Endometrium (tissue), 2 donors: ENCODE data around the gene CPSF7.
"Not testable (repeated sequence)": the region's sequence is repeated elsewhere in the genome, so short reads cannot be mapped to it uniquely, and the experiment has no call there.

Source experiments
- FAIRE-seq: peaks from 2 replicates; lab custom pipeline; 2012; peaks lifted over from hg19 to GRCh38; lab: Jason Lieb, UNC
- donor health status: control.
- donor health status: control.

The CPSF7 gene

GRCh38 chr11:61429691-61430582 is at the start of gene CPSF7, which contains the start of gene SDHAF2:
Gene CPSF7 (minus strand): TSS chr11:61429975. CDS start chr11:61429235, 740 bp downstream.
Gene SDHAF2 (plus strand): TSS chr11:61430124. CDS start chr11:61430147, 23 bp downstream.
- no peak for FAIRE-seq

DNA sequence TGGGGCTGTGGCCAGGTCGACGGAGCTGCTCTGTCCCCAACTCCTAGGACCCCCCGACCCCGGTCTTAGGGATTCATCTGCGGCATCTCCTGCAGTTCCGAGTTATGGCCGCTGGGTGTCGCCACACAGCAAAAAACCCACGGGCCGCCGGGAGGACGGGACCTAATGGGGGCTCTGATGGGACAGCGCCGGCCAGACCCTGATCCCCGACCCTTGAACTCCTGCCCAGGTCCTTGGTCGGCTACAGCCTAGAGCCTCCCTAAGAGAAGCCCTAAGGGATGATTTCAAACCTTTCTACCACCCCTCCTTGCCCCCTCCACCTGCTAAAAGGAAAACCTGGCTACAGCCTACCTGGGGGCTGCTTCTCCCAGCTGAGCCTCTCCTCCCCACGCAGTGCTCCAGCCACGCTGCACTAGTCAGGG is 48.0 kb upstream of the CPSF7 start:
- no peak for FAIRE-seq

DNA sequence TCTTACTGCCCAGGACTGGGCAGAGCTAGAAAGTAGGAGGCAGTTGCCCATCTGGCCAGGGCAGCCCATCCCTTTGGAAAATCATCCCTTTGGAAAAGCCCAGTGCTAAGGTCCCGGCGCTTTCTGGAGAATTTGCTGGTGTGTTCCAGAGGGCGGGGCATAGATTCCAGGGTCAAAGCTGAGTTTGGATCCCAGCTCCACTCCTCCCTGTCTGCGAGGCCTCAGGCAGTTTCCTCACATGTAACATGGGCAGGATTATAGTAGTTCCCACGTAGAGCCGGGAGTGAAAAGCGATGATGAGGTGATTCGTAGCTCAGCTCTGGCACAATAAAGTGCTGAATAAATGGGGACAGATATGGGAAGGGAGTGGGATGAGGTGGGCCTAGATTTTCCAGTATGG is 47.4 kb upstream of the CPSF7 start:
- FAIRE-seq = no peak

DNA sequence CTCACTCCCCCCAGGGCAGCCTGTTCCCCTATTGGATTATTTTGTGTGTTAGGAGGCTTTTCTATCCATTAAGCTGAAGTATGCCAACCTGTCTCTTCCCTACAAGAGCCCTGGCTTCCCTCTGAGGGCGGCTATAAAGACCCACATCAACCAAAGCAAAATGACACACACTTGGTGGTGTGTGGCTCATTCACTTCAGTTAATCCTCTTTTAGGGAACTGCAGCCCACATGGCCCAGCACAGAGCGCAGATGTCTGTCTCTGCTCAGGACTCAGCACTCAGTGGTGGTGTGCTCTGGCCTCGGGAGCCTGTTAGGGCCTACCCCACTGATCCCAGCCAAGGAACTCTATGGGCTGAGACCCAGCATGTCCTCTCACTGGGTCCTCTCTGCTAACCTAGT is 46.6 kb upstream of the CPSF7 start:
- FAIRE-seq = no peak

DNA sequence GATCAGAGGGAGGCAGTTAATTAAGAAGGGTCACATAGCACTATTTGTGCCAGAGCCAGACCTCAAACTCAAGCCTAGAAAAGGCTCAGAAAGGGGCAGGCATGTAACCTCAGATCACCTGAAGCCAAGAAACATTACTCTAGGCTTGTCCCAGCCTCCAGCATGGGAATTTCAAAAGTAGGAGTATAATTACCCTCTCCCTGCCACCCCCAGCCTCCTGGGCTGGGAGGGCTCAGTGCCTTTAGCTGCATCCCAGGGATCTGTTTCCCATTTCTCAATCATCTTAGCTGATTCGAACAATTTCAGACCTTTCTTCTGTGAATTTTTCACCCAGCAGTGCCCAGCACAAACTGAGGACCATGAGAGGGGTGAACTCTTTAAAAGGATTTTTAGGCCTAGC is 45.7 kb upstream of the CPSF7 start:
- FAIRE-seq = no peak

DNA sequence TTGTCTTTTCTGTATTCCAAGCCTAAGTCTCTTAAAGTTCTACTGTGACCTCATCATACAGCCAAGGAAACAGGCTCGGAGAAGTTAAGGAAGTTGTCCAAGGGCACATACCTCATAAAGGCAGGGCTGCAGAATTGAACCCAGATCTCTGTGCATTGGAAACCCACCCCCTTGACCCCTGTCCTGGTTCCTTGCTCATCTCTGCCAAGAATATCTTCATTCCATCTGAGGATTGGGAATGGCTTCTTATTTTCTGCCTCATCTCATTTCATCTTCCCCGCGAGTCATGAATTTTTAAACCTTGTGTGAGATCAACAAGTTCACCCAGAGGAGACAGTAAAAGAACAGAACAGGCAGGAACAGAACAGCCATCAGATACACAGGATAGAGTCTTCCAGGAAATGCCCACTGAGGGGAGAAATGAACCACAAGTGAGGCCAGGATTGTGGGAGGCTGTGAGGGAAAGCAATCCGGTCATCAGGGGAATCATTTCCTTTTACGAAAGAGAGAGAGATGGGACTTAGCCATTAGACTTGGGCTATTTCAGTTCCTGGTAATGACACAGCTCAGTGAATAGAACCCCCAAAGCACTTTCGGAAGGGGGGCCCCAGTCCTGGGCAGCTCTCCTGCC is 44.4 kb upstream of the CPSF7 start:
- FAIRE-seq = no peak

- no peak for FAIRE-seq
Measured at GRCh38 chr11:61473370-61474012, 43.7 kb upstream of the CPSF7 start.

DNA sequence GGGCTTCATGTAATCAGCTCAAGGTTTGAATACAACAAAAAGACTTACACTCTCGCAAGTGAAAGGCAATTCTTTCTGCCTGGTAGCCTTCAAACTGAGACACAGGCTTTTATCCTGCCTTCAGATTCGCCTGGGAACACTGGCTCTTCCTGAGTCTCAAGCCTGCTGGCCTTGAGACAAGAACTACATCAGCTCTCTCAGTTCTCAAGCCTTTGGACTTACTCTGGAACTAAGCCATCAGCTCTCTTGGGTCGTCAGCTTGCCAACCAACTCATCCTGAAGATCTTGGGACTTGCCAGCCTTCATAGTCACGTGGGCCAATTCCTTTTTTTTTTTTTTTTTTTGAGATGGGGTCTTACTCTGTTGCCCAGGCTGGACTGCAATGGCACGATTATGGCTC is 43.1 kb upstream of the CPSF7 start:
- FAIRE-seq = no peak

GRCh38 chr11:61472282-61472681 is 42.5 kb upstream of the CPSF7 start:
- FAIRE-seq = no peak

DNA sequence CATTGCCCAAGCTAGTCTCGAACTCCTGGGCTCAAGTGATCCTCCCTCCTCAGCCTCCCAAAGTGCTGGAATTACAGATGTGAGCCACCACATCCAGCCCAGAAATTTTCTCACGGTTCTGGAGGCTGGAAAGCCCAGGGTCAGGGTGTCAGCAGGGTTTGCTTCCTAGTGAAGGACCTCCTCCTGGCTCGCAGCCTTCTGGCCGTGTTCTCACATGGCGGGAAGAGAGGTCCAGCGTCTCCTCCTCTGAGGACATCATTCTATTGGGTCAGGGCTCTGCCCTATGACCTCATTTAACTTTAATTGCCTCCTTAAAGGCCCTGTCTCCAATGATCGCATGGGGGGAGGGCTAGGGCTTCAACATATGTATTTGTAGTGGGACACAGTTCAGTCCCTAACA is 38.2 kb upstream of the CPSF7 start:
- no peak for FAIRE-seq

DNA sequence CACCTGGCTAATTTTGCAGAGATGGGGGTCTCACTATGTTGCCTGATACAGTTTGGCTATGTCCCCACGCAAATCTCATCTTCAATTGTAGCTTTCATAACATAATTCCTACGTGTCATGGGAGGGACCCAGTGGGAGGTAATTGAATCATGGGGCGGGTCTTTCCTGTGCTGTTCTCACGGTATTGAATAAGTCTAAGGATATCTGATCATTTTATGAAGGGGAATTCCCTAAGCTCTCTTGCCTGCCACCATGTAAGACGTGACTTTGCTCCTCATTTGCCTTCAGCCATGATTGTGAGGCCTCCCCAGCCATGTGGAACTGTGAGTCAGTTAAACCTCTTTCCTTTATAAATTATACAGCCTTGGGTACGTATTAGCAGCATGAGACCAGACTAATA is 37.8 kb upstream of the CPSF7 start:
- not testable (repeated sequence) for FAIRE-seq

DNA sequence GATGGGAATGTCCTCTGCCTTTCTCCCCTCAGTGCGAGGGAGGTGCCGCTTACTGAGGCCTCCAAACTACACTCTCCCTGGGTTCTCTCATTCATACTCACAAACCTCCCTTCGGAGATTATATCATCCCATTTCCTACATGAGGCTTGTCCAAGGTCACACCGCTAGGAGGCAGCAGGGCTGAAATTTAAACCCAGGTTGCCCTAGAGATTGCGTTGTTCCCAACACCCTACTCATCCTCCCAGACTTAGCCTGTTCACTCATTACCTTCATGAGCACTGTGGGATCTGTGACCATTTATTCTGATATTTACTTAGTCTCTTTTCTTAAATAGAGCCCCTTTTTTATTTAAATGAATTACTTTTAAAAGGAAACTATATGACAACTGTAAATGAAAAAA is 31.2 kb upstream of the CPSF7 start:
- FAIRE-seq = no peak

DNA sequence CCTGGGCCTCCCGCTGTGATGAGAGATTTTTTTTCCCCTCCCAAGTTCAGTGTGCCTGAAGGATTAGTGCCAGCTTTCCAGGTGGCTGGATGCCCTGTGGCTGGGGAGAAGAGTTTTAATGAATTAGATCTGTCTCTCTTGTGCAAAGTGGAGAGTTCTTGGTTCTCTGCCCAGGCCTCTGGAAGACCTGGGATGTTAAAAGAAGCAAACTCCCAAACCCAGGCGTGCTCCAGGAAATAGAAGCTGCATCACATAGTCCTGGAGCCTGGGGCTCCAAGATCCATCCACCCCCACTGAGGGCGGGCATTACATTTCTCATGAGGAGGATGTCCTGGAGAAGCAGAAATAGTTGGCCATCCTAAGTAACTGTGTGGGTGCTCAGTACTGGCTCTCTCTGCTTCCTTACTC is 30.7 kb upstream of the CPSF7 start:
- FAIRE-seq = no peak

- FAIRE-seq = no peak
Measured at GRCh38 chr11:61454520-61454919, 24.7 kb upstream of the CPSF7 start.

GRCh38 chr11:61453695-61454094 is 23.9 kb upstream of the CPSF7 start:
- no peak for FAIRE-seq

DNA sequence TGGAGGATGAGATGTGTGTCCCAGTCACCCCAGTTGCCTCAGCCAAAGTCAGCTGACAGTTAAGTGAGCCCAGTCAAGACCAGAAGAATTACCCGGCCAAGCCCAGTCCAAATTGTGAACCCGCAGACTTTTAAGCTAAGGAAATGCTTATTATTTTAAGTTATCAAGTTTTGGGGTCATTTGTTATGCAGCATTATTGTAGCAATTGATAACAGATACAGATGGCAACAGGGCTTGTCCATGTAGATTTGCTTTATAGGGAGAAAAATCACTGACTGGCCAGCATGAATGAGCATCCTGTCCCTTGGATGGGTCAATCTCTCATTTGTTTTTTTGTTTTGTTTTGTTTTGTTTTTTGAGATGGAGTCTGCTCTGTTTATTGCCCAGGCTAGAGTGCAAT is 23.1 kb upstream of the CPSF7 start:
- FAIRE-seq = no peak

GRCh38 chr11:61448552-61448927 is 18.8 kb upstream of the CPSF7 start:
- no peak for FAIRE-seq

DNA sequence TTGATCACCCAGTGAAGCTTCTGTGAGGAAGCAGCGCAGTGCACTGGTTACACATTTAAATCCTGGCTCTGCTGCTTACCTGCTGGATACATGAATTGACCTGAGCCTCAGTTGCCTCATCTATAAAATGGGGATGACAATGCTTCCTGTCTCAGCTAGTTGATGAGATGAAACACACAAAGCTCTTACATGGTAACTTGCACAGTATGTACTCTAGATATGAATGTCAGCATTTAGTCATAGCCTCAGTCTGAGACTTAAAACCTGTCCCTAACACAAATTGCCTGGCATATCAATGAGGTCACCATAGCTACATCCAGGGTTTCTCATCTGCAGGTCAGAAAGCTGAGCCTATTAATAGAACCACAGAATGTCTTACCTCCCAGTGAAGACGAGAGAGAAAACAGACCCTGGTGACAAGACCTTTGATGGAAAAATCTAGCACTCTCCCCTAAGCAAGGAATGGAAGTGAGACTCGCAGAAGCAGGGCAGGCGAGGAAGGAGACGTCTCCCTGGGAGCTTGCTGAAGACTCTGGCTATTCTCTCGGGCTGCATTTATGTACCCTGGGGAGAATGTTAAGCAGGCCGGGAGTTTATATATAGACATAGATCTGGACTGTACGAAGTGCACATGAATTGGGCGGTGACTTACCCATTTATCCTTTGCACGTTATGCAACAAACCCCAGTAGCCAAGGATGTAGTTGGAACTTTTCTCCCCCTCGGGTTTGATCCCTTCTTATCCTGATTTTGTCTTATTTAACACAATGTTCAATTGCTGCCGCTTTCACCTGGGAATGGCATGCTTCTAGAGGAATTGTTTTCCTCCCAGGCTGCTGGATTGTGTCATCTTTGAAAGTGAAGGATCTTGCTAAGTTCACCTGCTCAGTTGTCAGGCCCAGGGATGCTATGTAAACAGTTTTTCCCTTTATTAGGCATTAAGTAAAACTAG is 18.1 kb upstream of the CPSF7 start:
- no peak for FAIRE-seq

- no peak for FAIRE-seq
Measured at GRCh38 chr11:61446211-61446651, 16.5 kb upstream of the CPSF7 start.

DNA sequence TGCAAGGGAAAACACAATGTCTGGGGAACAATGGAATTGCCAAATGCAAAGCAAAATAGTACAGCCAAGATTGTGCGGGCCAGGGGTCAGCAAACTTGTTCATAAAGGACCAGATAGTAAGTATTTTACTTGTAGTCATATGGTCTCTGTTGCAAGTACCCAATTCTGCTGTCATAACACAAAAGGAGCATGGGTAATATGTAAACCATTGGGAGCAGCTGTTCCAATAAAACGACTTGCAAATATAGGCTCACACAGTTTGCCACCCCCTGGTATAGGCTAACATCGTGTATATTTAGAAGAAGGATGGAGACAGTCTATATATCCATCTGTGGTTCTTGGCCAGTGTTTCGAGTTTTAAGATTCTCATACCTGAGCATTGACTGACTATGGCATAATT is 15.7 kb upstream of the CPSF7 start:
- FAIRE-seq = no peak

GRCh38 chr11:61442616-61443015 is 12.8 kb upstream of the CPSF7 start:
- no peak for FAIRE-seq

GRCh38 chr11:61439615-61440014 is 9.8 kb upstream of the CPSF7 start:
- no peak for FAIRE-seq
